HCT116 (cell line): Measurements from ENCODE around the gene PIPOX. TPM values are rescaled to one million over a fixed set of nuclear protein-coding genes. Genes with fewer than 3 reads are reported as not detected.

Experiments
- ATAC-seq: fragments of 200-7000 bp; cut with Tn5 transposase; 2 replicates; pipeline ENCODE4 v1.9.1; 2020; ENCODE audit warnings: mild to moderate bottlenecking, moderate library complexity
- BruUV-seq: library from RNA; stranded (reverse); fragments of 400-500 nt; replicated peaks from 2 replicates; lab custom pipeline; 2021; lab: Mats Ljungman, UMichigan
- CTCF ChIA-PET: fragments of 300-600 bp; sonication (Branson Sonifier 250); formaldehyde crosslinking; loops from one replicate; lab custom pipeline; 2021; ENCODE audit warnings: antibody characterized with exemption; lab: Charles Lee
- POLR2A ChIA-PET: fragments of 300-600, 350-600 bp; sonication (Branson Sonifier 250); formaldehyde crosslinking; loops from one replicate; lab custom pipeline; 2021; ENCODE audit warnings: antibody characterized with exemption; lab: Charles Lee
- RAD21 ChIA-PET, 2 experiments: fragments of 300-600 bp; sonication (Branson Sonifier 250); formaldehyde crosslinking; loops; one replicate each; lab custom pipeline; 2023; ENCODE audit warnings: low total read pairs in 2 of 2; ENCODE audit not compliant: uncharacterized antibody in 2 of 2, unreplicated experiment in 2 of 2, low non-redundant PET in 1 of 2; lab: Charles Lee
- DNase-seq: peaks from one replicate; pipeline ENCODE4 v3.0.0-alpha.2; 2010; ENCODE audit warnings: low read depth, low spot score
- H2AFZ ChIP-seq: fragments of 200-600 bp; shearing (Covaris generic), sonication (generic); 2 replicates; pipeline ENCODE4 v1.6.1; 2017; ENCODE audit warnings: low read depth, mixed run types, mixed read lengths, antibody characterized with exemption, low read length; ENCODE audit not compliant: poor library complexity, severe bottlenecking
- H3K27ac ChIP-seq: 2 replicates; pipeline ENCODE4 v1.5.1; 2012; ENCODE audit warnings: low read depth, low read length
- H3K27me3 ChIP-seq: fragments of 200-600 bp; sonication (generic); 2 replicates; pipeline ENCODE4 v1.6.1; 2016; ENCODE audit warnings: mixed run types, low read length, mixed read lengths; ENCODE audit not compliant: insufficient read depth
- H3K36me3 ChIP-seq, 2 experiments: fragments of 200-500 bp in 1 of 2; fragments of 200-600 bp in 1 of 2; sonication (Bioruptor generic) in 1 of 2; sonication (generic) in 1 of 2; 2 replicates each; pipeline versions ENCODE4 v1.5.1 to v1.6.1; 2014 to 2016; ENCODE audit warnings: low read length in 2 of 2, inconsistent platforms in 1 of 2, mixed read lengths in 1 of 2, mixed run types in 1 of 2; ENCODE audit not compliant: insufficient read depth in 2 of 2, control insufficient read depth in 1 of 2
- H3K4me1 ChIP-seq, 2 experiments: fragments of 200-600 bp in 1 of 2; sonication (generic) in 1 of 2; 2 replicates each; pipeline versions ENCODE4 v1.5.1 to v1.6.1; 2012 to 2017; ENCODE audit warnings: low read length in 2 of 2, inconsistent platforms in 1 of 2, mild to moderate bottlenecking in 1 of 2, mixed read lengths in 1 of 2, mixed run types in 1 of 2, moderate library complexity in 1 of 2; ENCODE audit not compliant: insufficient read depth in 2 of 2, control insufficient read depth in 1 of 2
- H3K4me2 ChIP-seq: fragments of 200-600 bp; sonication (generic); 2 replicates; pipeline ENCODE4 v1.6.1; 2017; ENCODE audit warnings: mixed run types, low read length, mixed read lengths
- H3K4me3 ChIP-seq, 2 experiments: fragments of 200-600 bp in 1 of 2; sonication (generic) in 1 of 2; replicated peaks in 1 of 2; 2 replicates each; pipeline ENCODE4 v1.5.1; 2011 to 2016; ENCODE audit warnings: low read length in 2 of 2, control low read depth in 1 of 2, low read depth in 1 of 2, mild to moderate bottlenecking in 1 of 2, mixed read lengths in 1 of 2, mixed run types in 1 of 2
- H3K79me2 ChIP-seq: fragments of 200-600 bp; sonication (generic); 2 replicates; pipeline ENCODE4 v1.6.1; 2017; ENCODE audit warnings: mild to moderate bottlenecking, mixed run types, low read length, moderate library complexity, mixed read lengths; ENCODE audit not compliant: insufficient read depth
- H3K9ac ChIP-seq: fragments of 200-600 bp; sonication (generic); 2 replicates; pipeline ENCODE4 v1.6.1; 2016; ENCODE audit warnings: low read length, mixed read lengths
- H3K9me2 ChIP-seq: fragments of 200-600 bp; sonication (generic), shearing (Covaris generic); 2 replicates; pipeline ENCODE4 v1.6.1; 2017; ENCODE audit warnings: mixed run types, mild to moderate bottlenecking, moderate library complexity; ENCODE audit not compliant: insufficient read depth
- H3K9me3 ChIP-seq, 2 experiments: fragments of 200-500 bp in 1 of 2; fragments of 200-600 bp in 1 of 2; sonication (Bioruptor generic) in 1 of 2; sonication (generic) in 1 of 2; 2 replicates each; pipeline ENCODE4 v1.6.1; 2014 to 2017; ENCODE audit warnings: low read length in 2 of 2, mixed read lengths in 2 of 2, inconsistent platforms in 1 of 2, low read depth in 1 of 2, mild to moderate bottlenecking in 1 of 2, mixed run types in 1 of 2, moderate library complexity in 1 of 2; ENCODE audit not compliant: control insufficient read depth in 1 of 2, insufficient read depth in 1 of 2
- H4K20me1 ChIP-seq: fragments of 200-600 bp; sonication (generic), shearing (Covaris generic); 2 replicates; pipeline ENCODE4 v1.6.1; 2017; ENCODE audit warnings: mixed run types, mild to moderate bottlenecking, moderate library complexity; ENCODE audit not compliant: insufficient read depth
- CBX3 ChIP-seq: IDR thresholded peaks from 2 replicates; pipeline ENCODE4 v1.6.1; 2012; ENCODE audit warnings: low read depth
- EGR1 ChIP-seq: IDR thresholded peaks from 2 replicates; pipeline ENCODE4 v1.6.1; 2012; ENCODE audit warnings: low read depth
- EZH2 ChIP-seq: fragments of 200-600 bp; sonication (generic); IDR thresholded peaks from 2 replicates; pipeline ENCODE4 v1.6.1; 2017; ENCODE audit warnings: antibody characterized with exemption, mixed run types
- POLR2AphosphoS5 ChIP-seq: IDR thresholded peaks from 2 replicates; pipeline ENCODE4 v1.6.1; 2011; ENCODE audit warnings: mild to moderate bottlenecking, low read depth, low read length, moderate library complexity
- intact Hi-C: fragments of 100-400 bp; cut with micrococcal nuclease; formaldehyde crosslinking; loops from 2 replicates; pipeline ENCODE4 v1.10.0; 2022
- total RNA-seq: library from RNA; stranded (reverse); gene quantifications from one replicate; pipeline ENCODE4 v1.2.1, GENCODE V29; 2021; ENCODE audit not compliant: unreplicated experiment
- TF ChIP-seq, protein P1 (sequence below): IDR thresholded peaks from 2 replicates; pipeline ENCODE4 v1.6.1; 2012
- TF ChIP-seq, protein P2 (sequence below): IDR thresholded peaks from 2 replicates; pipeline ENCODE4 v1.6.1; 2012; ENCODE audit warnings: low read depth

The PIPOX gene
- total RNA-seq, 1 experiment from 2014 or later: 1.8 TPM

DNA sequence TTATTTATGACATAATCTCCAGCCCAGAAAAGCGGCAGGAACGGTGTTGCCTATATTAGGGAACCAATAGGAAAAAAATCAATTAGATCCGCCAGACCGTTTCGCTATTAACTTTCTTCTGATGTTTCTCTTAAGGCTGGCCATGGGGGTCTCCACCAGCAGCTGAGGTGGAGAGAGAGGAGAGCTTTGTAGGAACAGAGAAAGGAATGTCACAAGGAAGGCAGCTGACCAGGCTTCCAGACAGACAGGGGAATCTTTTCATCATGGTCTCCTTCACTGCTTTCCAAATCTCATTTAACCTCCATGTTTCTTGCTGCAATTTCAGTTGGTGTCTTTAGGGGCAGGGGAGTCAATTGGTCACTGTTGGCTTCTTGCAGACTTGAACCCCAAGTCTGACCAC lies 28.2 kb upstream of the PIPOX start:
- DNase-seq (no peak), ATAC-seq (no peak)
- no peak overlapping the region for H3K4me3 ChIP-seq
- H3K27me3 ChIP-seq: peaks cover 59% of the 10 kb centered on the region
- ChIA-PET POLR2A (no interaction called here), RAD21 (no interaction called here), CTCF (no interaction called here)
- no peaks in the 10 kb centered on the region for H3K9me3 ChIP-seq
- no peaks in the 10 kb centered on the region for H4K20me1 ChIP-seq
- H3K4me2 ChIP-seq: no peak overlapping the region
- intact Hi-C loops: no loop called here
- H3K79me2 ChIP-seq: no peaks in the 10 kb centered on the region
- no peak overlapping the region for H3K27ac ChIP-seq
- no peak for TF ChIP-seq POLR2AphosphoS5
- no peak for TF ChIP-seq CBX3
- TF ChIP-seq, protein P1, sequence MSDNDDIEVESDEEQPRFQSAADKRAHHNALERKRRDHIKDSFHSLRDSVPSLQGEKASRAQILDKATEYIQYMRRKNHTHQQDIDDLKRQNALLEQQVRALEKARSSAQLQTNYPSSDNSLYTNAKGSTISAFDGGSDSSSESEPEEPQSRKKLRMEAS: no peak
- TF ChIP-seq, protein P2, sequence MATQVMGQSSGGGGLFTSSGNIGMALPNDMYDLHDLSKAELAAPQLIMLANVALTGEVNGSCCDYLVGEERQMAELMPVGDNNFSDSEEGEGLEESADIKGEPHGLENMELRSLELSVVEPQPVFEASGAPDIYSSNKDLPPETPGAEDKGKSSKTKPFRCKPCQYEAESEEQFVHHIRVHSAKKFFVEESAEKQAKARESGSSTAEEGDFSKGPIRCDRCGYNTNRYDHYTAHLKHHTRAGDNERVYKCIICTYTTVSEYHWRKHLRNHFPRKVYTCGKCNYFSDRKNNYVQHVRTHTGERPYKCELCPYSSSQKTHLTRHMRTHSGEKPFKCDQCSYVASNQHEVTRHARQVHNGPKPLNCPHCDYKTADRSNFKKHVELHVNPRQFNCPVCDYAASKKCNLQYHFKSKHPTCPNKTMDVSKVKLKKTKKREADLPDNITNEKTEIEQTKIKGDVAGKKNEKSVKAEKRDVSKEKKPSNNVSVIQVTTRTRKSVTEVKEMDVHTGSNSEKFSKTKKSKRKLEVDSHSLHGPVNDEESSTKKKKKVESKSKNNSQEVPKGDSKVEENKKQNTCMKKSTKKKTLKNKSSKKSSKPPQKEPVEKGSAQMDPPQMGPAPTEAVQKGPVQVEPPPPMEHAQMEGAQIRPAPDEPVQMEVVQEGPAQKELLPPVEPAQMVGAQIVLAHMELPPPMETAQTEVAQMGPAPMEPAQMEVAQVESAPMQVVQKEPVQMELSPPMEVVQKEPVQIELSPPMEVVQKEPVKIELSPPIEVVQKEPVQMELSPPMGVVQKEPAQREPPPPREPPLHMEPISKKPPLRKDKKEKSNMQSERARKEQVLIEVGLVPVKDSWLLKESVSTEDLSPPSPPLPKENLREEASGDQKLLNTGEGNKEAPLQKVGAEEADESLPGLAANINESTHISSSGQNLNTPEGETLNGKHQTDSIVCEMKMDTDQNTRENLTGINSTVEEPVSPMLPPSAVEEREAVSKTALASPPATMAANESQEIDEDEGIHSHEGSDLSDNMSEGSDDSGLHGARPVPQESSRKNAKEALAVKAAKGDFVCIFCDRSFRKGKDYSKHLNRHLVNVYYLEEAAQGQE: no peak
- no peak for TF ChIP-seq EZH2
- TF ChIP-seq EGR1: no peak
- H2AFZ ChIP-seq: no peak overlapping the region
- no peak overlapping the region for H3K9ac ChIP-seq
- peaks cover 0 to 4% of the 10 kb centered on the region in 2 experiments; a peak in 2 of 4 replicates for H3K4me1 ChIP-seq
- no TSS peak for BruUV-seq
- no peaks in the 10 kb centered on the region for H3K9me2 ChIP-seq
- H3K36me3 ChIP-seq: no peaks in the 10 kb centered on the region
